K562 (cell line): ENCODE results near the gene SYNGR4.

ENCODE experiments used
- BHLHE40 ChIP-seq: IDR thresholded peaks from 2 replicates; pipeline ENCODE4 v1.6.1; 2011; ENCODE audit warnings: low read length, improper control_type of control experiment
- CHD4 ChIP-seq: fragments of 200-600 bp; sonication (generic); IDR thresholded peaks from 3 replicates; pipeline ENCODE4 v1.6.1; 2012; ENCODE audit warnings: low read depth, mild to moderate bottlenecking, mixed read lengths, low read length, inconsistent platforms; ENCODE audit not compliant: insufficient read depth, insufficient replicate concordance, poor library complexity, severe bottlenecking
- CTCF ChIP-seq, 3 experiments: IDR thresholded peaks in 2 of 3; conservative IDR thresholded peaks in 1 of 3; 2 replicates each; pipeline ENCODE4 v1.5.1; 2011 to 2012; ENCODE audit warnings: low read length in 3 of 3, mild to moderate bottlenecking in 3 of 3, control low read depth in 2 of 3, improper control_type of control experiment in 1 of 3, inconsistent platforms in 1 of 3, low read depth in 1 of 3, mixed read lengths in 1 of 3, moderate library complexity in 1 of 3; ENCODE audit not compliant: insufficient read depth in 2 of 3
- HLTF ChIP-seq: fragments of 450-650 bp; IDR thresholded peaks from 2 replicates; pipeline ENCODE4 v1.6.1; 2016
- MNT ChIP-seq, 2 experiments: fragments of 450-650 bp; conservative IDR thresholded peaks; 2 replicates each; pipeline ENCODE4 v1.6.1; 2017; ENCODE audit warnings: mild to moderate bottlenecking in 2 of 2, moderate library complexity in 2 of 2
- NR2F6 ChIP-seq: fragments of 450-650 bp; formaldehyde crosslinking; IDR thresholded peaks from 2 replicates; pipeline ENCODE4 v1.4.0; 2020; ENCODE audit warnings: mild to moderate bottlenecking
- POLR2A ChIP-seq: fragments of 450-650 bp; conservative IDR thresholded peaks from 2 replicates; pipeline ENCODE4 v1.6.1; 2016
- SAP30 ChIP-seq: fragments of 200-600 bp; sonication (generic); IDR thresholded peaks from 2 replicates; pipeline ENCODE4 v1.6.1; 2012; ENCODE audit warnings: borderline replicate concordance, low read depth, mild to moderate bottlenecking, moderate library complexity, low read length, control low read depth, inconsistent platforms; ENCODE audit not compliant: insufficient read depth, poor library complexity, severe bottlenecking
- SP1 ChIP-seq: sonication (generic); formaldehyde crosslinking; IDR thresholded peaks from 2 replicates; pipeline ENCODE4 v1.8.1; 2022; ENCODE audit warnings: mild to moderate bottlenecking, missing genetic modification reagents
- ZNF140 ChIP-seq: fragments of 250-450 bp; sonication (Bioruptor Pico); IDR thresholded peaks from 2 replicates; pipeline ENCODE4 v1.8.0; 2021; ENCODE audit warnings: moderate library complexity, mild to moderate bottlenecking, inconsistent platforms
- TF ChIP-seq, protein P1 (sequence below), 2 experiments: fragments of 450-650 bp in 1 of 2; IDR thresholded peaks; 2 replicates each; pipeline ENCODE4 v1.6.1; 2011 to 2017; ENCODE audit warnings: low read depth in 2 of 2, antibody characterized with exemption in 1 of 2, borderline replicate concordance in 1 of 2, low read length in 1 of 2, mild to moderate bottlenecking in 1 of 2, mixed read lengths in 1 of 2; ENCODE audit not compliant: control insufficient read depth in 1 of 2
- TF ChIP-seq, protein P2 (sequence below): fragments of 150-350 bp; conservative IDR thresholded peaks from 2 replicates; pipeline ENCODE4 v1.6.1; 2014; ENCODE audit warnings: low read length

- TF ChIP-seq CTCF (IDR thresholded peaks at IDR 0.05 in 2 of 3, conservative IDR thresholded peaks at IDR 0.05 in 1 of 3; ENCODE audit: insufficient read depth in 2 of 3, low read depth in 1 of 3, low read length in 3 of 3) (no peak), MNT (conservative IDR thresholded peaks at IDR 0.05) (no peak), NR2F6 (CRISPR knock-in tag) (no peak), SP1 (CRISPR knock-in tag) (no peak), SAP30 (no peak), ZNF140 (CRISPR knock-in tag) (no peak), CHD4 (no peak), BHLHE40 (no peak), POLR2A (no peak), HLTF (no peak)
- TF ChIP-seq, protein P1, sequence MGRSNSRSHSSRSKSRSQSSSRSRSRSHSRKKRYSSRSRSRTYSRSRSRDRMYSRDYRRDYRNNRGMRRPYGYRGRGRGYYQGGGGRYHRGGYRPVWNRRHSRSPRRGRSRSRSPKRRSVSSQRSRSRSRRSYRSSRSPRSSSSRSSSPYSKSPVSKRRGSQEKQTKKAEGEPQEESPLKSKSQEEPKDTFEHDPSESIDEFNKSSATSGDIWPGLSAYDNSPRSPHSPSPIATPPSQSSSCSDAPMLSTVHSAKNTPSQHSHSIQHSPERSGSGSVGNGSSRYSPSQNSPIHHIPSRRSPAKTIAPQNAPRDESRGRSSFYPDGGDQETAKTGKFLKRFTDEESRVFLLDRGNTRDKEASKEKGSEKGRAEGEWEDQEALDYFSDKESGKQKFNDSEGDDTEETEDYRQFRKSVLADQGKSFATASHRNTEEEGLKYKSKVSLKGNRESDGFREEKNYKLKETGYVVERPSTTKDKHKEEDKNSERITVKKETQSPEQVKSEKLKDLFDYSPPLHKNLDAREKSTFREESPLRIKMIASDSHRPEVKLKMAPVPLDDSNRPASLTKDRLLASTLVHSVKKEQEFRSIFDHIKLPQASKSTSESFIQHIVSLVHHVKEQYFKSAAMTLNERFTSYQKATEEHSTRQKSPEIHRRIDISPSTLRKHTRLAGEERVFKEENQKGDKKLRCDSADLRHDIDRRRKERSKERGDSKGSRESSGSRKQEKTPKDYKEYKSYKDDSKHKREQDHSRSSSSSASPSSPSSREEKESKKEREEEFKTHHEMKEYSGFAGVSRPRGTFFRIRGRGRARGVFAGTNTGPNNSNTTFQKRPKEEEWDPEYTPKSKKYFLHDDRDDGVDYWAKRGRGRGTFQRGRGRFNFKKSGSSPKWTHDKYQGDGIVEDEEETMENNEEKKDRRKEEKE (IDR thresholded peaks at IDR 0.05; ENCODE audit: borderline replicate concordance in 1 of 2, control insufficient read depth in 1 of 2, low read depth in 2 of 2, low read length in 1 of 2): no peak
- TF ChIP-seq, protein P2, sequence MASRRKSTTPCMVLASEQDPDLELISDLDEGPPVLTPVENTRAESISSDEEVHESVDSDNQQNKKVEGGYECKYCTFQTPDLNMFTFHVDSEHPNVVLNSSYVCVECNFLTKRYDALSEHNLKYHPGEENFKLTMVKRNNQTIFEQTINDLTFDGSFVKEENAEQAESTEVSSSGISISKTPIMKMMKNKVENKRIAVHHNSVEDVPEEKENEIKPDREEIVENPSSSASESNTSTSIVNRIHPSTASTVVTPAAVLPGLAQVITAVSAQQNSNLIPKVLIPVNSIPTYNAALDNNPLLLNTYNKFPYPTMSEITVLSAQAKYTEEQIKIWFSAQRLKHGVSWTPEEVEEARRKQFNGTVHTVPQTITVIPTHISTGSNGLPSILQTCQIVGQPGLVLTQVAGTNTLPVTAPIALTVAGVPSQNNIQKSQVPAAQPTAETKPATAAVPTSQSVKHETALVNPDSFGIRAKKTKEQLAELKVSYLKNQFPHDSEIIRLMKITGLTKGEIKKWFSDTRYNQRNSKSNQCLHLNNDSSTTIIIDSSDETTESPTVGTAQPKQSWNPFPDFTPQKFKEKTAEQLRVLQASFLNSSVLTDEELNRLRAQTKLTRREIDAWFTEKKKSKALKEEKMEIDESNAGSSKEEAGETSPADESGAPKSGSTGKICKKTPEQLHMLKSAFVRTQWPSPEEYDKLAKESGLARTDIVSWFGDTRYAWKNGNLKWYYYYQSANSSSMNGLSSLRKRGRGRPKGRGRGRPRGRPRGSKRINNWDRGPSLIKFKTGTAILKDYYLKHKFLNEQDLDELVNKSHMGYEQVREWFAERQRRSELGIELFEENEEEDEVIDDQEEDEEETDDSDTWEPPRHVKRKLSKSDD: no peak
These were observed 9.7 kb upstream of the SYNGR4 start for GRCh38 chr19:48354332-48354992.
